NCI-H82 (cell line): ENCODE data around the gene RHOJ.
"Not testable (repeated sequence)": the region's sequence is repeated elsewhere in the genome, so short reads cannot be mapped to it uniquely, and the experiment has no call there.

ENCODE experiments used
- DNase-seq: peaks from one replicate; lab custom pipeline; 2025; lab: John Stamatoyannopoulos, UW

Gene RHOJ

DNA sequence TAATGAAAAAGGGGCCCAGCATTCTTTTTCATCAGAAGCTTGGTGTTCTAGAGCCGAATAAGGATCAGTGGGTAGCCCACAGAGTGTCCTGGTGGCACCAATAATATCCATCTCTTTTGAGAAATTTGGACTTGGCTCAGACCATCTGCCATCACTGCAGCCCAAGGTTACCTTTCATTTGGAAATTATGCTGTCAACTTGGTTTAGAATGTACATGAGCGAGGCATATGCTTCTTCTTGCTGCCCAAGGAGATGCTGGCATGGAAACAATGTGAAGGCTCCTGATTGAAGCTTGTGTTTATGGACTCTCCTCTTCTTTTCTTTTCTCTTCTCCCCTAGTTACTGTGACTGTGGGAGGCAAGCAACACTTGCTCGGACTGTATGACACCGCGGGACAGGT is 64.5 kb downstream of the RHOJ start:
- no peak for DNase-seq

DNA sequence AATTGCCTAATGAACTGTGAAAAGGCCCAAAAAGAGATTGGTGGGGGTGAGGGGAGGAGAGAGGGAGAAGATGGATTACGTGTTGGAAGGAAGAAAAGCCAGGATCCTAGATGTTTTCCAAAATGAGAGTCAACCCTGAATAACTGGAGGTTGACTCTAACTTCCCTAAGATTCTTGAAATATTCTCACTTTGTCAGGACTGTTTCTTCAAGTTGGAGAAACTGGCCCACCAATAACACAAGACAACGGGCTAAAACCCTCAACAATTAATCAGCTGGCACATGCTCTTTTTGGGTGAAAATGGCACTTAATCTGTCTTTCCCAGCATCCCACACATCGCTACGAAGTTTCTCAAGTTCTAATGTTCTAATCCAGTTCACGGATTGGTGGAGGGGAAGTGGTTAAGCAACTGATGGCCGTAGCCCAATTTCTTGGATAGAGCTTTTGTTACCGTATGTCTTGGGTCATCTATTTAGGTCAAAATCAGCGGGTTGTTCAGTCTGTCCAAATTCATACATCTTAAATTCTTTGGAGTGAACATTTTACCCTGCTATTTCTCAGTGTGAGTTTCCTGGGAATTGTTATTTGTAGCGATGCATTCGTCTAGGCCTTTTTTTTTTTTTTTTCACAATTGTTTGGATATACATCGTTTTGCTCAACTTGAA is 65.5 kb downstream of the RHOJ start:
- no peak for DNase-seq

DNA sequence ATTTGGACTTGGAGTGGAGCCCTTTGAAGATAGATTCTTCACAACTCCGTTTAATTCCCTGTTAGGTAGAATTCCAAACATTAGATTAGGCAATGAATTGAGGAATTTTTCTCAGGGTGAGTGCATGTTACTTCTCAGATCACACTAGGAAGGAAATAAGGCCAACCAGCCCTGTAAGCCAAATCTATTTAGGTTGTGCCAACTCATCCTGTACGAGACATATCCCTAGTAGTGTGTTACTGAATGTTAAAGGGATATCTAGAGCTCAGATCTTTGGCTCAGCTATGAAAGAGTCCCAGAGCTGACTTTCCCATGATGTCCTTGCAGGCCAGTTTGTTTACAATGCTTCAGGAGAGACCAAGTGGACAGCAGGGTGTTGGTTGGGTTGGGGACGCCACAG is 68.9 kb downstream of the RHOJ start:
- DNase-seq: no peak

DNA sequence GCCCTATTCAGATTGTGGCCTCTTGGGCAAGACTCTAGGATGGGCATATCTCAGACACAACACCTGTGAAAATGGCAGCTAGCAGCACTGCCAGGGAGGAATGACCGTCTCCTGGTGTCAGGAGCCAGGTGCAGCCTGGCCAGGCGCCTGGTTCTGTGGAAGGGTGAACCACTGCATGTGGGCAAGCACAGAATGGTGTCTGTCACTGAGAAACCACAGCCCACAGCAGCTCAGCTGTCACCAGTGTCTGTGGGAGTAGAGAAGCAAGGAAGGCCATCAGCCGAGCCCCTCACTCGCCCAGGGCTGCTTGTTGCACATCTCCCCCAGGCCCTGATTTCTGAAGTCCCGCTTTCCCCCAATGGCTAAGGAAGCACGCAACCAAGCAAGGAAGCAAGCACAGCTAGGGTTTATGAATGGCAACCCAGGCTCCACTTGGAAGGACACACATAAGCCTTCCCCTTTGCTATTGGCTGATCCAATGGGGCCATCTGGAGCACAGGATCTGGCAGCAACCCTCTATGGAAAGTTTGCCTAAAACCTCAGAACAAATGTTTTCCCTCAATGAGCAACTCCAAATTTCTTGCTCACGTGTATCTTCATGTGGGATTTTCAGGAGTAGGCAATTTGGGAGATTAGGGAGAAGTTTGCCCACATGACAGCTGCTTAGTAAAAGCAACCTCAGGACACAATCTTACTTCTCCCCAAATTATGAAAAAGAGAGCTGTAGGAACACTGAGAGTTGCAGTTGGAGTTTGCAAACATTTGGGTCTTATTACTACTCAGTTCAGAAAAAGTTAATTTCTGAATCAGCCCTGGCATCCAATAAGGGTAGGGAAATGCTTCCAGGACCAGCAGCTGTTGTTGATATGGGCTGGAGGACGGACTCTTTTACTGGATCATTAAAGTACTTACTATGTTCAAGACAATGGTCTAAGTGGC is 69.7 kb downstream of the RHOJ start:
- DNase-seq: peak; percentile 41

DNA sequence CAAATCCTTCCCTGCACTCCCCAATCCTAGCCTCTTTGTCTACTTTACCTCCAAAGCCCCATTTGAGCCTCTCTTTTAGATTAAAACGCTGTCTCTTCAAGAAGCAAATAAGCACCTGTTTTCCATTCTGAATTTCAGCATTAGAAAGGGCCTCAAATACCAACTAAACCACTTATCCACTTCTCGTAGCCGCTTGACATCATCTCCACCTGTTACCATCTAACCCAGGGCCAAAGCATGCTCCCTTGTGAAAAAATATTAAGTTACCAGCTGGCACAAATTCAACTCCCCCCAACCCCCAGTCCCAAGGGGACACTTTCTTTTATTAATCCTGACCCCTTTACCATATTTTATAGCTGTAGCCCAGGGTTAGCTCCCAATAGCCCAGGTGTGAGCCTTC is 71.4 kb downstream of the RHOJ start:
- DNase-seq: peak; percentile 84

DNA sequence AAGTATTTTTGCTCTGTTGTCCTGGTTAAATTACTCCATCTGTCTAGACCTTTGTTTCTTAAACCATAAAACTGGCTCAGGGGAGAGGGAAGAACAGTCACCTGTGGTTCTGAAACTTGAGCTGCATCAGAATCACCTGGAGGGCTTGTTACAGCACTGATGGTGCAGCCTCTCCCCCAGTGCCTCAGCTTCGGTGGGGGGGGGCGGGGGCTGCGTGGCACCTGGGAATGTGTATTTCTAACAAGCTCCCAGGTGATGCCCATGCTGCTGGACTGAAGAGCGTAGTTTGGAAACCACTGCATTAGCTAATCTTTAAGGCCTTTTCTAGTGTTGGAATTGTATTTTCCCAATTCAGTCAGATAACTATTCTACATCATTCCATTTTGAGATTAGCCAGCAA is 71.8 kb downstream of the RHOJ start:
- DNase-seq: no peak

DNA sequence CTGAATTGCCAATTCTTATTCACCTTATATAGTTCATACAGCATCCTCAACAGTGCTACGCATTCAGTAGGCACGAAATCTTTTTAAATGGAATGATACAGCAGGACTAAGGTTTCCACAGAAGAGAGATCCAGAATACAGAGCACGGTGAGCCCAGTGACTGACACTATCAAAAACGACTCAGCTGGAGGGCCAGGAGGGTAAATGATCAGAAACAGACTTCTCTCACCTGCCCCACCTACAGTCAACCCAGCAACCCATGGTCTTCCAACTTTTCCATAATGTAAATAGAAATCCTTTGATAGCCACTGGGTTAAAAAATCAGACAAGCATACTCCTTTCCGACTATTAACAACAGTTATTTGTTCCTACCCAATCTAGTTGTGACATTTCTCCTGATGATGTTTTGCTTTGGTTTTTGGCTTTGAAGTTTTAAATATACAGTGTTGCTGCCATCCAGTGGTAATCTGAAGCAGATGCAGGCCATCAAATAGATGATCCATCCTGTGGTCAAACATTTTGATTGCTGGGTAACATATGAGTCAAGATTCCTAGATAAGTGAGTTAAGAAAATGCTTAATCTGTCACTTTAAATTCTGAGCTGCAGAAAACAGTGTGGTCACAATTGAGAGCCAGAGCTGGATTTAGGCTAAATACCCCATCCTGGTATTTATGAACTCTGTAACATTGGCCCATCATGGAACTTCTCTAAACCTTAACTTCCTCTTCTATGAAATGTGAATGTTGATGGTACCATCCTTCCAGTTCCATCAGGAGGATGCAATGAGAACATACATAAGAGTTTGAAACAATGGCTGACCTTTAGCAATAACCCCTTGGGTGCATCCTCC is 72.5 kb downstream of the RHOJ start:
- DNase-seq: peak; percentile 68

DNA sequence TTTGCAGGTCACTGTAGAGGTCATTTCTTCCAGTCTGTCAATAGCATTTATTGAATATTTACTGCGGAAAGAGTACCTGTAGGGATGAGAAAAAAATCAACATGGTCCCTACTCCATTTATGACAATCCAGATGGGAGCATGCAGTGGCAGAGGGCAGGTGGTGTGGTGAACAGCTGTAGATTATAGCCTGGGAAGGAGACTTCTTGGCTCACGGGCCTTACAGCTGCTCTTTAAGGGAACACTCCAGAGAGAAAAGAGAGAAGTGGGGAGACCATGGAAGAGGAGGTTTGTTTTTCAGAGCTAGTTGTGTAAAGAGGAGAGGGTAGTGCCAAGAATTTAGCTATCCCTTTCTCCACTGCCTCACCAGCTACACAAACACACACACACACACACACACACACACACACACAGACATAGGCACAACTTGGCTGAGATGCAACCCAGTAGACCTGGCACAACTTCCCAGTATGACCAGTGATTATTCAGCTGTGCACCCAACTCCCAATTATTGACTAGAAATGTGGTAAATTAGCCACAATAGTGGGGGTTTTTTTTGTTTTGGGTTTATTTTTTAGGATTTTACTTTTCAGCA is 73.4 kb downstream of the RHOJ start:
- DNase-seq: peak; percentile 49

DNA sequence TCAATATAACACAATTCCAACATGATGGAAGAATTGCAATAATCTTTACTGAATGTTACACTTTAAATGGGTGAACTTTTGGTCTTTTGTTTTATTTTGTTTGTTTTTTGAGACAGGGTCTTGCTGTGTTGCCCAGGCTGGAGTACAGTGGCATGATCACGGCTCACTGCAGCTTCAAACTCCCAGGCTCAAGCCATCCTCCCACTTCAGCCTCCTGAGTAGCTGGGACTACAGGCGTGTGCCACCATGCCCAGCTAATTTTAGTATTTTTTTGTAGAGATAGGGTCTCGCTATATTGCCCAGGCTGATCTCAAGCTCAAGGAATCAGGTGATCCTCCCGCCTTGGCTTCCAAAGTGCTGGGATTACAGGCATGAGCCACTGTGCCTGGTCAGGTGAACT is 75.7 kb downstream of the RHOJ start:
- not testable (repeated sequence) for DNase-seq

DNA sequence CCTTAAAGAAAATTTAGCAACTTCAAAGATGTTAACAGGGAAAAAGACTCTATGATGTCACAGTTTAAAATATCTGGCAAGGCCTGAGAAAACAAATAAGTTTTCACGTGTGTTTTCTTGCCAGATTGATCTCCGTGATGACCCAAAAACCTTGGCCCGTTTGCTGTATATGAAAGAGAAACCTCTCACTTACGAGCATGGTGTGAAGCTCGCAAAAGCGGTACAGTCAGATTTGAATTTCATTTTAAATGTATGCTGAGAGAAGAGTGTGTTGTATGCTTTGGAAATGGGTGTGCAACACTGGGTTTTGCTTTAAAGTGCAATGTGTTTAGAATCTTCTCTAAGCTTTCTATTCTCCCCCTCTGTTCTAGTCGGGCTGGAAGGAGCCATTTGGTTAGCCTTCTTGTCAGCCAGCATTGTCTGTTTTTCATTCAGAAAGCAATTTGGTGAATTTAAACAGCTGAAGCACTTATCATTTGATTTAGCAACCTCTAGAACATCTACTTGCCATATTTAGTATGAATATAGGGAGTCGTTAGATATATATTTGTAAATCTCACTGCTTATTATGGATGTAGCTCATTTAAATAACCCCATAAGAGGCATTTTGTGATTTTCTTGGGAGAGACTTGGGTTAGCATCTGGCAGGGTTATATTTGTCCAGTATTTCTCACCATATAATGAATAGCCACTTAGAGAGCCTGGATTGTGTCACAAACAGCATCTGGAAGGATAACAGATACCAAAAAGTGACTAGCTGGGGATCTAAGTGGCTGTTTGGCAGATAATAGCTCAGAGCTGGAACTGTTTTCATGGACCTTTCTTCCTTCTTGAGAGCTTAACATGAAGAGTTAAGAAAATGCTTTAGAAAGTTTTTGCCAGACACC is 79.0 kb downstream of the RHOJ start:
- no peak for DNase-seq

DNA sequence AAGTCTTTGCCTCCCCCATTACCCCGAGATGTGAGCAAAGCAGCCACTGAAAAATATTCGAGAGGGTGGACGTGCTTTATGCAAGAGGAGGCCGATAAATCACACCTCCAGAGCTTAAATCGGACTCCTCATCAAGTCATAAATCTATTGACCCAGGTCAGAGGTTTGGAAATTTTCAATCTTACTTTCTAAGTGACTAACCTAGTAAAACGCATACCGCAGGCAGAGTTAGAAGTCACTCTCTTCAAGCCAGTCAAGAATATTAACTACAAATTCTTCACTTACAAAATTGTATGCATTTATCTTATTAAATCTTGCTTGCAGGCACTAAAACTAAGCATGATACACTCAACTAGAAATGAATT is 79.6 kb downstream of the RHOJ start:
- no peak for DNase-seq

DNA sequence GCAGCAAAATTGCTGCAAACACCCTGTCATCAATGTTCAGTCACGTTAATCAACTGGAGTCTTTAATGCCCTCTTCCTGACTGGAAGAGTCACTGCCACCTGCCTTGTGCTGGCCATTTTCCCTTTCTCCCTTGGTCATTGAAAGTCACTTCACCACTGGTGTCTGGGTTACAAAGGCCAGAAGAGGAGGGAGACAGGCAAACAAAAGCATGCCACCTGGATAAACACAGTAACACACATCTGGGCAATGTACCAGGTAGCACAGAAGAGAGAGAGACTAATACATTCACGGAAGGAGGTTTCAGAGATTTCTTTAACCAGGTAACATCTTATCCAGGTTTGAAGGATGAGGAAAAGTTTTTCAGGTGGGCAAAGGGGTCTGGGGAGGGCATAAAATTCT is 81.8 kb downstream of the RHOJ start:
- DNase-seq: no peak

DNA sequence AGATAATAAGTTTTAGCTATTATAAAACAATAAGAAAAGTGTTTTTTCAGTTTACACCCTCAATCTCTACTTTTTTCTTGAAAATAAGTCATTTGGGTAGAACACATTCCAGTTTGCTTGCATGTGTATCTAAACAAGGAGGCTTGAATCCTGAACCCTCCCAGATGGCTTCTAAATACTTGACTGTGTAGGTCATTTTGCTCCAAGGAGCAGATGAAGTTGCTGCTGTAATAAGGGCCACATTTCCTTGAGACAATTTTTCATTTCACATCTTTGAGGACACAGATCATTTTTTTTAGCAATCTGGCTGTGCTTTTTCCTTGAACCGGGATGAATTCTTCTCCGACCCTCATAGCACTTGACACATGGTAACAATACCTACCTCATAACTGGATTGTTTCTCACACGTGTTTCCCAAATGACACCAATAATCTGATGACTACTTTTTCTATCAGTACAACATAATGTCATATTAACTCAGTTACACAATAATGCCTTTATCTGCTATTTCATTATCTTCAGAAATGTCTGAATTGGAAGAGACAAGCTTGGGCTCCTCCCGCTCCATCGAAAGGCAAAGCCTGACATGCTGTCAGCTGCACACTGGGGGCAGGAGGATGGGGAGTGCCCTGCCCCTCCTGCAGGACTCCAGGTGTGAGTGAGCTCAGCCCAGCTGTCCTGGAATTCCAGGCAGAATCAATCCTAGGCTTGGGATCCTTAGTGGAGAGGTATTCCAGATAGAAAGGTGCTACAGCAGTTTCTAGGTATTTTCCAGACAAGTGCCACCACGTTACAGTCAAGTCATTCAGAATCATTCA is 83.6 kb downstream of the RHOJ start:
- peak; percentile 13 for DNase-seq

DNA sequence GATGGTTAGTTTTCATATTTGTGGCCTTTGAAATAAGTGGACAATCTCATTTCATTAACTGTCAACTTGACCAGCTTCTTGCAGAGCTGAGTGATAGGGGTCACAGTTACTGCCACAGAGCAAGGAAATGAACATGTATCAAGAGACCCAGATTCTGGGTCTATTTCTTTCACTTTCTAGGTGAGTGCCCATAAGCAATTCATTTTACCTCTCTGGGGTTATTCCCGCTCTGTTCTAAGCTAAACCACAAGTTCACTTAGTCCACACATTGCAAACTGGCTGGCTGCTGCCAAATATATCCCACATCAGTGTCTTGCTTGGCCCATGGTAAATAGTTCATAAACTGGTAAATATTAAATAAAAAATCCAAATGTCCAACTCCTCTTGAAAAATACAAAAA is 84.6 kb downstream of the RHOJ start:
- no peak for DNase-seq

DNA sequence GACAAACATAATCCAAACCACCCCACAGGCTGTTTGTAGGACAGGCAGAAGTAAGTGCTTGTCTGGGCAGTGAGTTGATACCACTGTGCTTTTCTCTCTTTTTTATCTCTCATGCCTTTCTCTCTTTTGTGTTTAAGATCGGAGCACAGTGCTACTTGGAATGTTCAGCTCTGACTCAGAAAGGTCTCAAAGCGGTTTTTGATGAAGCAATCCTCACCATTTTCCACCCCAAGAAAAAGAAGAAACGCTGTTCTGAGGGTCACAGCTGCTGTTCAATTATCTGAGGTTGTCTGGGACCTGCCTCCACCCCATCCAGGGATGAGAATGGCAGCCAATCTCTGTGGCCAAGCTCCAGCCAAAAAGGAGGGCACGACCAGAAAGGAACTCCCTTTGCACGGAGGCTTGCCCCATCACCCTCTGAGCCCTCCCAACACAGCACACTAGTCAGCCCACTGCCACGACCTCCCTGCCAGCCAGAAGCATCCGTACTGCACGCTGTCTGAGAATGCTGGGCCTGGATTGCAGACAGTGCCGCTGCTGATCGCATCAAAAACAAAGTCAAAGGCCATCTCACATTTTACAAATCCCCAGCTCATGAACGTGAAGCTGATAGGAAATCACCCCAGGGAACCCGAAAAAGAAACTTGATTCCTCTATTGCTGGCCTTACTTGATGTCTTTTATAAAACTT is 86.6 kb downstream of the RHOJ start:
- DNase-seq: no peak

DNA sequence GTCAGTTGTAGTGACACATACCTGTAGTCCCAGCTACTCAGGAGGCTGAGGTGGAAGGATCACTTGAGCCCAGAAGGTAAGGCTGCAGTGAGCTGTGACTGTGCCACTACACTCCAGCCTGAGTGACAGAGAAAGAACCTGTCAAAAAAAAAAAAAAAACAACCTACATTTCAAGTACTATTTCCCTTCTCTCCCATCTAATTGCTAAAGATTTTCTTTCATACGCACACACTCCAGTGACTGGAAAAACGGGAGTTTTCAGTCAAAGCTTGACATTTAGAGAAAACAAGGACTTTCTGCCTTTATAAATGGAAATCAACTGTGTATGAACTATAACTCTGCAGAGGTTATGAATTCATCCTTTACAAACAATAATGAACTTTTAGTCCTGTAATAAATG is 88.6 kb downstream of the RHOJ start:
- DNase-seq: no peak

DNA sequence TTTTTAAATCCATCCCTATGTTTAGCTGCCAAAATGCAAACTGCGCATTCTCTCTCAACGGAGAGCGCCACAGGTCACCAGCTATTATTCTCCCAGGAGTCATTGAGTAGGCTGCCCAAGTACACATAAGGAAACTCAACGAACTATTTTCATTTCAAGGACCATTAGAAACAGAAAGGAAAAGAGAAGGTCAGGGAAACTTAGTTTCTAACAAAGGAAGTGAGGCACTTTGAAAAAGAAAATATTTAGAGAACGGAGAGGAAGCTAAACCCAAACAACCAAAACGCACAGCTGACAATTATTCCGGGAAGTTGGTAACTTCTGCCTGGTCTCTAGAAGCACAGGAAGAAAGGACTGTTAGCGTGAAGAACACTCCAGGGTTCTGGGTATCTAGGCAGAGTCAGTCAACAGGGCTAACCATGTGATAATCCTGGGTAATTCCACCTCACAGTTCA is 91.0 kb downstream of the RHOJ start:
- DNase-seq: no peak

DNA sequence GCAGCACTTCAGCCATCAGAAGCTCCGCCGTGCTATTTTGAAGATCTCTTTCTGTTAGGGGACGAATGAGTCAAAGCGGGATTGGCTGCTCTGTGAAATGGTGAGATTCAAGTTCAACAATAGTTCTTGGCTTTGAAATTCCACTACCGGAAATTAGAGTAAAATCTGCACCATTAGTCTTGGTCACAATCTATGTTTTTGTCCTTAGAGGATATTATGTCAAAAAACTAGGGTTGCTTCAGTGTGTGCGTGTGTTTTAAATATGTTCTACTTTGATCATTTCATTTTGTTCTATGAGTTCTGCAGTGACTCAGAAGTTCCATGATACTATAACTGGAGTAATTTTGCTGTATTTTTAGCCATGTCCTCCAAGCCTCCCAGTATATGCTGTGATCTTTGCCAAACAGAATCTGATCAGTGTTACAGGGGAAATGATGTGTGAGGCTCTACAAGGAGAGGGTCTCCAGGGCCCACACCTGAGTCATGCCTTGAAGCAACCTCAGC is 91.9 kb downstream of the RHOJ start:
- DNase-seq: no peak

DNA sequence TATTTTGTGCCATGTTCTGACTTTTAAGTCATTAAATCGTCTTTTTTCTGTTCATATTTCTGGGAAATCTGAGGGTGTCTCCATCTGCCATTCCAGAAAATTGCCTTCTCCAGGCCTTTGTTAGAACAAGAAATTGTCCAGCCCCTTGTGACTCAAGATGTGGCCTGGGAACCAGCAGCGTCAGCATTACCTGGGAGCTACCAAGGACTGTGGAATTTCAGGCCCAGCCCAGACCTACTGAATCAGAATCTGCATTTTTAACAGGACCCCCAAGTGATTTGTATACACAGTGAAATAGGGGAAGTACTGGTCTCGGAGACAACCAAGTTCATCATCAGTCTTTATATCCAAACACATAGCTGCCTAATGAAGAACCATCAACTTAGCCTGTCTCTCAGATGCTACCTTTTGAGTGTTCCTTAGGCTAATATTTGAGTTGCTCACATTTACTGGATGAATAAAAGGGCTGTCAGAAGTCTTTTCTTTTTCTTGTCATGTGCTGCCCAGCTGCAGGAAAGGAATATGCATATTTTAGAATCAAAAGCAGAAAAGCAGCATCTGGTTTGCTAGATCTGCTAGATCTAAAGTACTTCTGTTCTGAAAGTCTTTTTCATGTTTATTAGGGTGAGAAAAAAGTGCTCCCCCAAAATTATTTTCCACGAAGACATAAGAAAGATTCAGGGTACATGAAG is 93.3 kb downstream of the RHOJ start:
- DNase-seq: no peak
